Islet precursor cell (in vitro differentiated cells): ENCODE measurements around the gene USP7.
A peak's percentile ranks its signal among the peaks of the same experiment; 100 is the strongest.
"Not testable (repeated sequence)": the region's sequence is repeated elsewhere in the genome, so short reads cannot be mapped to it uniquely, and the experiment has no call there.

Experiments used
- DNase-seq: peaks from one replicate; pipeline ENCODE4 v3.0.0-alpha.2; 2018

USP7 gene

DNA sequence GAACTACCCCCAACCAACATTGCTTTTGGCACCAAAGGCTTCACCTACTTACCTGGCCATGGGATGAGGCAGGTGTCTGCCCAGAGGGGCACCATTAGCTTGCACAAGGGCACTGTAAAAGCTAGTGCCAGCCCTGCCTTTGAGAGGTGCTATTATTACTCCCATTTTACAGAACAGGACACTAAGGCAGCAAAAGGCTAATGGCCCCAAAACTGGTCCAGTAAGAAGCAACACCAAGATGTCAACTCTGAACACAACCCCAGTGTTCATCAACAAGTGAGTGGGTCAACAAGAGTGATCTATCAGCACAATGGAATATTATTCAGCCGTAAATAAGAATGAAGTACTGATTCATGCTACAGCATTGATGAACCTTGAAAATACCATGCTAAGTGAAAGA lies 7.7 kb upstream of the USP7 start:
- no peak for DNase-seq

DNA sequence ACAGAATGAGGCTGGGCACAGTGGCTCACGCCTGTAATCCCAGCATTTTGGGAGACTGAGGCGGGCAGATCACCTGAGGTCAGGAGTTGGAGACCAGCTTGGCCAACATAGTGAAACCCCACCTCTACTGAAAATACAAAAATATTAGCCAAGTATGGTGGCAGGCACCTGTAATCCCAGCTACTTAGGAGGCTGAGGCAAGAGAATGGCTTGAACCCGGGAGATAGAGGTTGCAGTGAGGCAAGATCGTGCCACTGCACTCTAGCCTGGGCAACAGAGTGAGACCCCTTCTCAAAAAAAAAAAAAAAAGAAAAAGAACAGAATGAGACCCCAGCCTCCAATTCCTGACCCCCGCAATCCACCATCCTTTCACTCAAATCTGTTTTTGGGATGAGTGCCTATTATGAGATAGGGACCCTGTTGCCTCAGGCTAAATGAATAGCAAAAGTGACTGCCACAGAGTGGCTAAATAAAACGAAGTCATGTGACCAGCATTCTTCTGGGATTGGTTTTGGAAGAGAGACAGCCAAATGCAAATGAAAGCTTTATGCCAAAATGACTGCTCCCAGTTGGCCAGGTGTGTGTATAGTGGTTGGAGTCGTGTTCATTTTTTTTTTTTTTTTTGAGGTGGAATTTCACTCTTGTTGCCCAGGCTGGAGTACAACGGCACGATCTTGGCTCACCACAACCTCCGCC lies 5.6 kb upstream of the USP7 start:
- not testable (repeated sequence) for DNase-seq

DNA sequence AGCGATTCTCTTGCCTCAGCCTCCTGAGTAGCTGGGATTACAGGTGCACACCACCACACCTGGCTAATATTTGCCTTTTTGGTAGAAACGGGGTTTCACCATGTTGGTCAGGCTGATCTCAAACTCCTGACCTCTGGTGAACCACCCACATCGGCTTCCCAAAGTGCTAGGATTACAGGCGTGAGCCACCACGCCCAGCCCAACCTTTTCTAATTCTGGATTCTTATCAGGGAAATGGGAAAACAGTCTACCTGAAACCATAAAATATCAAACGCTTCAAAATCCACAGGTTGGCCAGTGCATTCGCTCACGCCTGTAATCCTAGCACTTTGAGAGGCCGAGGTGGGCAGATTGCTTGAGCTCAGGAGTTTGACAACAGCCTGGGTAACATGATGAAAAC lies 4.3 kb upstream of the USP7 start:
- not testable (repeated sequence) for DNase-seq

DNA sequence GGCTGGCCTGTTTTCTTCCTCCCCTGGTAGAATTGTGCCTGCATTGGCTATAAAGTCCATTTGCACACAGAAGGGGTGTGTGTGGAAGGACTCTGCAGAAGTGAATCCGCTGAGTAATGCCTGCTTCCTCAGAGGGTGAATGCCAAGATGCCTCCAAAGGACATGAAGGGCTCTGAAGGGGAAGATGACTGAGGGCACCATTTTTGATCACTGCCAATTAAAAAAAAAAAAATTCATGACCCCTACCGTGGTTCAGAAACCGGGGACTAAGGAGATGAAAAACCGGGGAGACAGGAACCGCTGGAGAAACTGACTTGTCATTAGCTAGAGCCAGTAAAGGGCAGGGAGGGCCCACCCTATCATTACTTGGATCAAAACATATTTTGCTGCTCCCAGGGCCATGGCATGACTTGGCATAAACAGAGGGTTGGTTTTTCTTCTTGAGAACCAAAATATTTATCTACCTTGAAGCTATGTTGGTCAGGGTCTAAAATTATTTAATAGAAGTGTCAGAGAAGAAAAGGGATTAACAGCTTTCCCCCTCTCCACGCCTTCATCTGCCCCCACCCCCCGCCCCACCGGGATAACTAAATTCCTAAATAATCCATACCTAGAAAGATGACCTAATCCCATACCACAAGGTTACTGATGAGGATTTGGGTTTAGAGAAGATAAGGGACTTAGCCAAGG lies 3.6 kb upstream of the USP7 start:
- DNase-seq = no peak

DNA sequence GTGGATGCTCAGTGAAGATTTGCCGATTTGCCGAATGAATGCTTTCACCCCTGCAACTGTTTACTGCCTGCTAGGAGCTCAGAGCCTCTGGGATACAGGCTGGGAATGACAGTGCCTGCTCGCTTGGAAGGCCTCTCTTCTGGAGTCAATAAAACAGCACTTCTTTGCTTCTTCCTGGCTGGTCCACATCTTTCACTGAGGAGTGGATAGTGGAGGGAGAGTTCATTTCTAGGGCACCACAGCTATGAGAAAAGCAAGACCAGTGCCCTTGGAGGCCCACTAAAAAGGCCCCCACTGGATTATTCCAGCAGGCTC lies 3.1 kb upstream of the USP7 start:
- no peak for DNase-seq

DNA sequence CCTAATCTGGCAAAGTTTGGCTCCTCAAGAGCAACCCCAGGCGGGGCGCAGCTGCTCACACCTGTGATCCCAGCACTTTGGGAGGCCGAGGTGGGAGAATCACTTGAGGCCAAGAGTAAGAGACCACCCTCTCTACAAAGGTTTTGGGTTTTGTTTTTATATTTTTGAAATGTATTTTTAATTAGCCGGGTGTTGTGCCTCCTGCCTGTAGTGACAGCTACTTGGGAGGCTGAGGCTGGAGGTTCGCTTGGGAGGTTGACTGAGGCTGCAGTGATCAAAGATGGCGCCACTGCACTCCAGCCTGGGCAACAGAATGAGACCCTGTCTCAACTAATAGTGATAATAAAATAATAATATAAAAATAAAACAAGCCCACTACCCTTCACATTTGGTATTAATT lies 756 bp upstream of the USP7 start:
- no peak for DNase-seq

DNA sequence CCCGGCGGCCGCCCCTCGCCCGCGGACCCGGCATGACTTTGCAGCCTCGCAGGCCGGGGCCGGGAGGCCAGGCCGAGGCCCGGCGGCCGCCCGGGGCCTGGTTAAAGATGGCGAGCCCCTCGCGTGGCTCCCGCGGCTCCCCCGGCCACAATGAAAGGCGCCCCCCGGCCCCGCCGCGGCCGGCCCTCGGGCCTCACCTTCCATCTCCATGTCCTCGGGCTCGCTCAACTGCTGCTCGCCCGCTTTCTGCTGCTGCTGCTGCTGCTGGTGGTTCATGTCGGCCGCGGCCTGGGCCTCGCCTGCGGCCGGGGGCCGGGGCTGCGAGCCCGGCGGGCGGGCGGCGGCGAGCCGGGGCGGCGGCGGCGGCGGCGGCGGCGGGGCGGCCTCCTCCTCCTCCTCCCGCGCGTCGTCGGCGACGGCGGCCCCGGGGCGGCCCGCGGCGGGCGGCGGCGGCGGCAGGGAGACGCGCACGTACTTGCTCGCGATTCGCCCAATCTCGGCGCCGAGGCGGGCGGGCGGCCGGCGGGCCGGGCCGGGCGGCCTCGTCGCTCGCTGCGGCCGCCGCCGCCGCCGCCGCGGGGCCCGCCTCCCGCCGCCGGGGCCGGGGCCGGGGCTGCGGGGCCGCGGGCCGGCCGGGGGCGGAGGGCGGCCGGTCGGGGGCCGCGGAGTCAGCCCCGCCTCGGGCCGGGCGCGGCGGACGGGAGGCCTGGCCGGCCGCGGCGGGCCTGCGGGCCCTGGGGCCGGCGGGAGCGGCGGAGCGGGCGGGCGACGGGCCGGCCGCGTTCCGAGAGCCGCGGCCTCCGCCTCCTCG lies 491 bp downstream of the USP7 start:
- DNase-seq = no peak

DNA sequence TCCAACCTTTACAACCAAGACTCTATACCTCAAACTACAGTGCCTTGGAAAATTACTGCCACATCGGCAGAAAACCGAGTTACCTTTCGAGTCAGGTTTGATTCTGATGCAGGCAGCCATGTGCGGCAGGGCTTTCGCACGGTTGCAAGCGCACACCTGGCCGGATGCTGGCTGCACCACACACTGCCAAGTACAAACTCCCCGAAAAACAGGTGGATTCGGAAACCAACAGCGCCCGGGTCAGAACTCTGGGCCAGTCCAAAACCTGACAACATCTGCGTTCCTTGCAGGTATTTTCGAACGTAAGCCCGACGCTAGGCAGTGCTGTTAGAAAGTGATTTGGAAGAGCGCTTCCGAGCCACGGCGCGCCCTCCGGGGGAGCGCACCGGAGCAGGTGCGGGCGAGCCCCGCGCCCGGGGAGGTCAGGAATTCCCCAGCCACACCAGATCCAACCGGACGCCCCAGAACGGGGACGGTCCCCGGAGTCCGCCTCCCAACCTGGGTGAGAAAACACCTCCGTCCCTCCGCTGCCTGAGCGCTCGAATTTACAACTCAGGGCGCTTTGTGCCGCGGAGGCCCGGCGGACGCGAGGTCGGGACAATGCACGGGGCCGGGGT lies 1.2 kb downstream of the USP7 start:
- DNase-seq = no peak

DNA sequence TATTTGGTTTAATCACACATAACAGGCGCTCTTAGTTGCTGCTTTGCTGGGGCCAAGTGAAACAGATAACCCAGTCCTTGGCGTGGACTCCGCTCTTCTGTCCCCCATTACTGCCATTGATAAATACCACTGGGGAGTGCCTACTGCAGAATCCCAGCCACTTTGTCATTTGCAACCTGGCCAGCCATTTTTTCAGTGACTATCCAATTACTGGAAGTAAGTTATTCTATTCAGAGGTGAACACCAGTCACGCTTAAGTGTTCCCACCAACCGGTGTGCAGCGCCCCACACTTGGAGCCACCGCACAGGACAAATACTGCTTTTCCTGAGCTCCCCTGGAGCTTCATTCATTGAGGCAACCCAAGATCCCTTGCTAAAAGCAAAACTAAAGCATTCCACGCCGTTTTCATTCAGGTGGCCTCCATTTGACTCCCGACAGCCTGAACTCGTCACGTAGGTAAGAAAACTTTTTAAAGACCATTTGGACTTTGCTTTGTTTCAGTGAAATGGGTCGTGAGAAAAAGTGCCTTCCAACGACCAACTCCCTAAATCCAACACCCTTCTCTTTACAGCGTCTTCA lies 1.8 kb downstream of the USP7 start:
- DNase-seq = no peak

DNA sequence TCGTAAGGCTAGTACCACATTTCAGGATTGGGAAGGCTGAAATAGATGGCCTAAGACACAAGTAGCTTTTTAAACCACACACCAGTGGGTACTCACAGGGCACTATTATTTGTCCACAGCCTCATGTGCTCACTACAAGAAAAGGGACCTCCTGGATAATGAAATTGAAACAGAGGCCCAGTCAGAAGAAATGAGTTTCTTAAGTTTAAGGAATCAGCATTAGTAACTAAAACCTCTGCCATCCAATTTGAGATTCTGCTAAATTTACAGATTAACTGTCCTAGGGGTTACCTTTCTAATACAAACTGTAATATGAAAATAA lies 3.0 kb downstream of the USP7 start:
- DNase-seq = no peak

DNA sequence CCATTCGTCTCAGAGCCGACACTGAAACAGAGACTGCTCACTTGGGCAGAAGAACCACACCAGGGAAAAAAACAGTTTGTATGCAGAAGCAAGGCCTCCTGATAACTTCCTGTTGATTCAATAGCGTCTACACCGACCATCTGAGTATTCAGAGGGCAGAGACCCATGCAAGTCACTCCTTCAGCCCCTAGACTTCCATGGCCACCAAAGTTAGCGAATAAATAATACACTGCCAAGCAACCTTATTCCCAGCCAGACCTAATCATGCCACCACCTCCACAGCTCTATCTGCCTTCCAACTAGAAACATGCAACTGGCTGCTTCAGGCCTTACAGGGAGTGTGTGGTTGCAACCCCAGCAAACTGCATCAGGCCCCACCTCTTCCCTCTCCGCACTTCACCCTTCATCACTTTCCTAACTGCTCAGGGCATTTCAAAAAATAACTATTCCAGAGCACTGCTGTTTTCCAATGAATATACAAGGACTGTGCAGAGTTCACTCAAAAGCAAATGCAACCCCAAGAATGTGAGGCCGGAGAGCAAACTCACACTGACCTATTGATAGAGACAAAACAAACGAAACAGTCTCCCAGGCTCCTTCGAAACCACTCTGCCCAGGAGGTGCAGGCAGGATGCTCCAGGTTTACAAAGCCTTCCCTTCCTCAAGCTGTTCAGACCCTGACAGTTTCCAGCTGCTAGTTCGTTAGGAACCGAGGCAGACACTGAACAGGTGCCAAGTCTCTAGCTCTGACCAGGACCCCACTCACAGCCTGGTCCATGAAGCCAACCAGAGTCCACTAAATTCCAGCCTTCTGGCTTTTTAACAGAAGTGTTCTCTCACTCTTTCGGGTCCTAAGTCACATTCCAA lies 3.6 kb downstream of the USP7 start:
- DNase-seq = no peak

DNA sequence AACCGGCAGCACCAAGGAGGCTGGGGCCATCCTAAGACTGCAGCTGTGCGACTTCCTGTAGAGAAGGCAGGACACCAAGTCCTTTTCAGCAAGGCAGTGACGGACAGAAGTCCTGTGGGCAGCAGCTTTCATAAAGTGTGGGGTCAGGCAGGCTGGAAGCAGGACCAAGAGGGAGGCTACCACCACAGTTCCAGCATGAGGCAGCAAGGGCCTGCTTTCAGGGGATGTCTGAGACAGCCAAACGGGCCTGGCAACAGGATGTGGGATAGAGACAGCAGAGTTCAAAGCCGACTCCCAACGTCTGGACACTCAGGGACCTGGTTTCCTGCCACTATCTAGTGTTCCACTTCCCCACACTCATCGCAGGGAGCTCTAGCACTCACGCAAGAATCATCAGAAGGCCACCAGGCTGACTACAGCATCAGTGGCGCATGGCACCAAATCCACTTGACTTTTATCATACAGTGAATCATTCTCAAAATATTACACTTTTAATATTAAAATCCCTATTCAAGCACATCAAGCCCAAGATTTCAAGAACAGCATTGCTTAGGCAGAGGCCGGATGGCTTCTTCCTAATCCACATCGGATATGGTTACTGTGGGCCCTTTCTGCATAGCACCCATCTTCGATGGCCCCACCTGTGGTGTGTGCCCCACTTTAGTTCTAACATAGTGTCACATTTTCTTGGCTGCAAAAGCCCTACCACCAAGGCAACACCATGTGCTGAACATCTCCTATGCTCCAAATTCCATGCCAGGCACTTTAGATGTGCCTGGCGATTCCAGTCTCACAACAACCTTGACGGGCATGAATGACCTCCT lies 5.2 kb downstream of the USP7 start:
- peak; percentile 88 for DNase-seq

DNA sequence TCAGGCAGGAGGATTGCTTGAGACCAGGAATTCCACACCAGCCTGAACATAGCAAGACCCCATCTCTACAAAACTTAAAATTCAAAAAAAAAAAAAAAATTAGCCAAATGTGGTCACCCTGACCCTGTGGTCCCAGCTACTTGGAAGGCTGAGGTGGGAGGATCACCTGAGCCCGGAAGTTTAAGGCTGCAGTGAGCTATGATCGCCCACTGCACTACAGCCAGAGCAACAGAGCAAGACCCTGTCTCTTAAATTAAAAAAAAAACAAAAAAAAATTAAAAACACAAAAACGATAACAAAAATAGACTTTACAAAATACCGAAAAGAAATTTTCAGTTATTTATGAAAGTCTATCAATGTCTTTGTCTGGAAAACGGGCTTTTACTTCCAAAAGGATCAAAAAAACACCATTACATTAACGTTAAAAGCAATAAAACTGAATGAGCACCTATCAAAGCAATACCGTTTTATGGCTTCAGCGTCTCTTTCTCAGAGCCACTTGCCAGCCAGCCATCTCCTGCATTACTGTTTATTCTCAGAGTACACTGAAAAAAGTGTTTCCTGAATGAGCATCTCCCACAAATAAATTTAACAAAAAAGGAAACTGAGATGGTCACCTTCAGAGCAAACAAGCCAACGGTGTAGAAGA lies 6.1 kb downstream of the USP7 start:
- DNase-seq = no peak

DNA sequence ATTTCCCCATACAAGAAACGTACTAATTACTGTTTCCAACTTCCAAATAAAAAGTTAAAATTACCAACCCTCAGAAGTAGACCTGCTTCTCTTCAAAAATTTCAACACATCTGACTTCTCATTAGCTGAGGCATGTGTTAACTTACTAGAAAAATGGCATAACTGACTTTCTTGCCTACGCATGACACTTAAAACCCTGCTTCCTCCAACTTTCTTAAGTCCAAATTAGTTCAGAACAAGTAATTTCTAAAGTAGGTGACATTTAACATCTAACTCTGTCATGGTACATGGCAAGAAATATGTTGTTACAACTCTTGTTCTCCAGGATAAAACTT lies 6.7 kb downstream of the USP7 start:
- no peak for DNase-seq

DNA sequence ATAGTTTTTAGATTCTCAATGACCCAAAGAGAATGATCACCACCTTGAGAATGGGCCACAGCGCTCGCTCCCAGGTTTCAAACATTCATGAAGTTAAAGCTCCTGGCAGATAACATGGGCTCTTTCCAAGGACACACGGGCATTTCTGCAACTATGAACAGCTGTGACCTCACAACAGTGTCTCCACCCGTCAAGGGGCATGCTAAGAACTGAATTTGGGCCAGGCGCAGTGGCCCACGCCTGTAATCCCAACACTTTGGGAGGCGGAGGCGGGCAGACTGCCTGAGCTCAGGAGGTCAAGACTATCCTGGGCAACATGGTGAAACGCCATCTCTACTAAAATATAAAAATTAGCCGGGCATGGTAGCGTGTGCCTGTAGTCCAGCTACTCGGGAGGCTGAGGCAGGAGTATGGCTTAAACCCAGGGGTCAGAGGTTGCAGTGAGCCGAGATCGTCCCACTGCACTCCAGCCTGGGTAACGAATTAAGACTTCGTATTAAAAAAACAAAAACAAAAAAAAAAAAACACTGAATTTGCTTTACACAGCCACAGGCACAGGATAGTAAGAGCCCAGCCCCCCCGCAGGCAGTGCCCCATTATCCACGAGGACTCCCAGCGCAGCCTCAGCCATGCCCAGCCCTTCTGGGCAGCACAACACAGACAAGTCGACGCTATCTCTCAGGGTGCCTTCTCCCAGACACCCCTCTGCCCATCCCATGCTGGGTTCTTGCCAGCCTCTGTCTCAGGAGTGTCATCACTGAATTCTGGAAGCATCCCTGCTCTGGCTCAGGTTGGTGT lies 7.2 kb downstream of the USP7 start:
- DNase-seq = no peak

DNA sequence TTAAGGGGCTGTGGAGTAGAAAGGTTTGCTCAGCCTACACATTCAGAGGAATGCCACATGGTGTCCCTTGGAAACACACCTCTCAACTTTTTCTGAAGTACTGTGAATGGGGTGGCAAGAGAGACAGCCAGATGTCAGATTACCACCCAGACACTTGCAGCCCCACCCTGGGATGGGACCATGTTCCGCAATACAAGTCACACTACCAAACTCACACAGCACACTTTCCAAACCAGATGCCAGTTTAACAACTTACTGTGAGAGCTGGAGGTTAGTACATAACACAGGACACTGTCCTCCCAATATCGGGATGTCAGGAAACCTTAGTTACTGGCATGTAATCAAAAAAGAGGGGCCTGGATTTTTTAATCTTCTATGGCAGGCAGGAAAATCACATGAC lies 7.9 kb downstream of the USP7 start:
- DNase-seq = no peak

DNA sequence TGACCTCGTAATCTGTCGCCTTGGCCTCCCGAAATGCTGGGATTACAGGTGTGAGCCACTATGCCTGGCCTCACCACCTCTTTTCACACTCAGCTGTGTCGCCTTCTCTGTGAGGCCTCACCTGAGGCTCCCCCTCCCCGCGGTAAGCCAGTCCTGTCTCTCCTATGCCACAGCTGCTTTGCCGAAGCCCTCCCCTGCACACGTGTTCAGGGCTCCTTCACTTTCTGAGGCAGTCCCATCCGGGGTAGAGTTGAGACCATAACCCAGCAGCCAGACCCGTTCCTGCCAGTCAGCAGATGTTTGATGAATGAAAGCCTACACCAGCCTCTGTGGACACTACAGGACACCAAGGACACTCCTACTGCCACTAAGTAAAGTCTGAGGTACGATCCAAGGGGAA lies 10.6 kb downstream of the USP7 start:
- DNase-seq = no peak

DNA sequence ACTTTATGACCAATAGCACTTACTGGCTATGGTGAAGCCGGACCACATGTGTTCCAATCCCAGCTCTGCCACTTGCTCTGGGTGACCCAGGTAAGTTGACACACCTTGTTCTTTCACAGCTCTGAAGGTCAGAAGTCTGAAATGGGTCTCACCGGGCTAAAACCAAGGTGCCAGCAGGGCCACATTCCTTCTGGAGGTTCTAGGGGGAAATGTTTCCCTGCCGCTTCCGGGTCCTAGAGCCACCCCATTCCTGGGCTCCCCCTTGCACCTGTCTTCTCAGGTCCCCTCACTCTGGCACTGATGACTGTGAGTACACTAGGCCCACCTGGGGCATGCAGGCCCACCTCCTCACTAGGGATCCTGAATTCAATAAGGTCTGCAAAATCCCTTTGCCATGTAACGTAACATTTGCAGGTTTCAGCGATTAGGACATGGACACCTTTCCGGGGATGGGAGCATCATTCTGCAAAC lies 11.4 kb downstream of the USP7 start:
- DNase-seq = no peak

DNA sequence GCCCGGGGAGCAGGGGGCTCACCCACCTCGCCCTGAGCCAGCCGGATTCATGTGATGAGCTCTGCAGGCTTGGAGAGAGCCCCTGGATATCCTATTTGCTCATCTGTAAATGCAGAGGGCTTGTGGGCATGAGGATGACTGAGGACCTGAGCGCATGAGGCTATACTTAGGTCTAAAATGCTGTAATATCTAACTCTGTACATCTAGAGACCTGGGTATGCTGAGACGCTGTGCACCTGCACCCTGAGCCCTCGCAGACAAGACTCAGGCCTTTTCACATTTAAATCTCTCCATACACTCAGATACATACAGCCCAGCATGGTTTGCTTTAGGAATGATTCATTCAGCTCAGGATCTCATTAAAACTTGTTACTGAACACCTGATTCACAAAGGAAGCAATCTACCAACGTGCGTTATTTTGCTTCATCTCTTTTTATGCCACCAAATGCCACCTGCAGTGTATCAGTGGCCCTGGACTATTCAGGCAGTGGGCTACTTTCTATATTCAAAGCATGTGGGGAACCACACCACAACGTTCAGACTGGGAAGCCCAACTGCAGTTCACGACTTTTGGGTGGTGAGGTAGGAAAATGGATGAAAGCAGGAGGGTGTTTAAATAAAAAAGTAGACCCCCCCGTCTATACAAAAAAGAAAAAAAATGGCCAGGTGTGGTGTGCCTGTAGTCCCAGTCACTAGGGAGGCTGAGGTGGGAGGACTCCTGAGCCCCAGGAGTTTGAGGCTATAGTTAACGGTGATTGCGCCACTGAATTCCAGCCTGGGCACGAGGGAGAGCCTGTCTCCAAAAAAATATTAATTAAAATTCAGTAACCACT lies 12.0 kb downstream of the USP7 start:
- DNase-seq = no peak
